WI38 (cell line): Measurements from ENCODE around the gene AKT3.

ENCODE experiments used
- H3K4me3 ChIP-seq: 2 replicates; pipeline ENCODE4 v1.5.1; 2011; ENCODE audit warnings: low read depth, mild to moderate bottlenecking, control low read depth, low read length
- TF ChIP-seq, protein P1 (sequence below): IDR thresholded peaks from 2 replicates; pipeline ENCODE4 v1.5.1; 2012; ENCODE audit warnings: low read depth, mild to moderate bottlenecking, control low read depth, low read length

AKT3 gene

GRCh38 chr1:243455760-243456651 is 394.0 kb downstream of the AKT3 start:
- TF ChIP-seq, protein P1, sequence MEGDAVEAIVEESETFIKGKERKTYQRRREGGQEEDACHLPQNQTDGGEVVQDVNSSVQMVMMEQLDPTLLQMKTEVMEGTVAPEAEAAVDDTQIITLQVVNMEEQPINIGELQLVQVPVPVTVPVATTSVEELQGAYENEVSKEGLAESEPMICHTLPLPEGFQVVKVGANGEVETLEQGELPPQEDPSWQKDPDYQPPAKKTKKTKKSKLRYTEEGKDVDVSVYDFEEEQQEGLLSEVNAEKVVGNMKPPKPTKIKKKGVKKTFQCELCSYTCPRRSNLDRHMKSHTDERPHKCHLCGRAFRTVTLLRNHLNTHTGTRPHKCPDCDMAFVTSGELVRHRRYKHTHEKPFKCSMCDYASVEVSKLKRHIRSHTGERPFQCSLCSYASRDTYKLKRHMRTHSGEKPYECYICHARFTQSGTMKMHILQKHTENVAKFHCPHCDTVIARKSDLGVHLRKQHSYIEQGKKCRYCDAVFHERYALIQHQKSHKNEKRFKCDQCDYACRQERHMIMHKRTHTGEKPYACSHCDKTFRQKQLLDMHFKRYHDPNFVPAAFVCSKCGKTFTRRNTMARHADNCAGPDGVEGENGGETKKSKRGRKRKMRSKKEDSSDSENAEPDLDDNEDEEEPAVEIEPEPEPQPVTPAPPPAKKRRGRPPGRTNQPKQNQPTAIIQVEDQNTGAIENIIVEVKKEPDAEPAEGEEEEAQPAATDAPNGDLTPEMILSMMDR: no peak
- no peak overlapping the region for H3K4me3 ChIP-seq

DNA sequence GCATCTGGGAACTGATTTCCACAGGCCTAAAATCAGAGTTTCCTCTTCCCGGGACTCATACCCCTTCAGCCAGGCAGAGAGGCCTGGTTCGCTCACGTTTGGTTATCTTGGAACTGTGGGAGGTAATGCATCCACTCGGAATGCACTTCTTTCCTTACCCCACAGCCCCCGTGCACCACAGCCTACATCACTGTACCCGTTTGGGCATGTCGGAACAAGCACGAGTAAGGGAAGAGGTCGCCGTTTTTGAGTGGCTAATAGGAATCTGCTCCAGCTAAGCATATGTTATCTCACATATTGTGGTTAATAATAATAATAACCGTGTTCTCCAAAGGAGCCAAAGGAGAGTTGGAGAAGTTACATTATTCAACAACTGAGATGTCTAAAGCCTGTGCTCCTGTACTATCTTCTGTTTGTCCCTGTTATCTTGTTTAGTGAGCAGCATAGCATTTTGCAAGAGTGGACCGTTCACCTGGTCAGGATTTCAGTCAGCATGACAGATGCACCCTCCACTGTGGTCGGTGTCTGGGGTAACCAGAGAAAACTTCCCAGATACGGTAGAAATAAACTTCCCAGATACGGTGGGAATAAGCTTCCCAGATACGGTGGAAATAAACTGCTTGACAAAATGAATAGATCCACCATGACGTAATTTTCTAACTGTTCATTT is 395.6 kb downstream of the AKT3 start:
- TF ChIP-seq, protein P1: no peak
- no peak overlapping the region for H3K4me3 ChIP-seq

GRCh38 chr1:243452092-243452491 is 398.0 kb downstream of the AKT3 start:
- no peak overlapping the region for H3K4me3 ChIP-seq
- TF ChIP-seq, protein P1: no peak

DNA sequence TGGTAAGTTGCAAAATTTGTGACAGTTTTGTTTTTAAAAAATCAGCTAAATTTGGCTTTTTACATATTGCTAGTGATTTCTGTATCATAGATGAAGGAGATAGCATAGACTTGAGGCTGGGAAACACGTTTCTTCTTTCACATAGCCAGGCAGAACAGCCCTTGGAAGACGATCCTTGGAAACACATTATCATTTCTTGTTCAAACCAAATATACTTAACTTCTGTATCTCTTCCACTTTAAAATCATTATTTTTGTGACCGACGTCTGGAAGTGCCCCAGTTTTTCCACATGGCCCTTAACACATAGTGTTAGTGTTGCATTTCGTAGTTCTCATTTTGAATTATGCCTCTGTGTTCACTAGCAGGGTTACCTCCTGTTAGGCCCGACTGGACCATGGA is 400.7 kb downstream of the AKT3 start:
- TF ChIP-seq, protein P1: no peak

GRCh38 chr1:243447844-243448243 is 402.2 kb downstream of the AKT3 start:
- TF ChIP-seq, protein P1: no peak
- H3K4me3 ChIP-seq: no peak overlapping the region

More for the DNA sequence above, 400.7 kb downstream of the AKT3 start:
- H3K4me3 ChIP-seq: no peak overlapping the region

- TF ChIP-seq, protein P1: no peak
- H3K4me3 ChIP-seq: no peak overlapping the region
Observed at GRCh38 chr1:243447347-243447746, 402.7 kb downstream of the AKT3 start.

DNA sequence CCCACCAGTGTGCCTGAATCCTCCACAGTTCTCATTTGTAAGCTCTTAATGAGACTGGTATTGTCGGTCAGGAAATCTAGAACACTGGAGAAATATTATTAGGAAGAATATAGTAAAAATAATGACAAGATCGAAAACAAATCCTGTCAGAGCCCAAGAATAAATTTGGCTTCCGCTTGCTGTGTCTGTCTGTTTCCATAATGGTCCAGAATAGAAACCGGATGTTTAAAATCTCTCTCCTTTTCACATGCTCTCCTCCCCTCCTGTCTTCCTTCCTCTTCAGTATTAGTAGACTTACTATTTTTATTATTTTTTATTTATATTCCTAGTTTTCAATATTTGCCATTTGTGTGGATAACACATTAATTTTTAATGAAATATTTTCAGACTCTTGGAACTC is 406.5 kb downstream of the AKT3 start:
- TF ChIP-seq, protein P1: no peak
- no peak overlapping the region for H3K4me3 ChIP-seq
